Ecto neural progenitor cell (in vitro differentiated cells): ENCODE data around the gene FARP1.

Experiments used
- DNase-seq: peaks from one replicate; pipeline ENCODE4 v3.0.0-alpha.2; 2018; ENCODE audit warnings: low spot score

Gene FARP1

GRCh38 chr13:98462946-98463345 lies 320.1 kb downstream of the FARP1 start:
- no peak for DNase-seq

GRCh38 chr13:98466634-98467236 lies 323.8 kb downstream of the FARP1 start:
- peak; percentile 79 for DNase-seq

- DNase-seq, result no peak
Observed at GRCh38 chr13:98467263-98467985, 324.5 kb downstream of the FARP1 start.

- DNase-seq, result no peak
Observed at GRCh38 chr13:98468361-98468760, 325.5 kb downstream of the FARP1 start.

GRCh38 chr13:98468929-98469328 lies 326.0 kb downstream of the FARP1 start:
- DNase-seq, result no peak

GRCh38 chr13:98470920-98471319 lies 328.0 kb downstream of the FARP1 start:
- no peak for DNase-seq

- DNase-seq, result no peak
Observed at GRCh38 chr13:98471934-98472333, 329.0 kb downstream of the FARP1 start.

GRCh38 chr13:98473135-98473787 lies 330.4 kb downstream of the FARP1 start:
- no peak for DNase-seq

- no peak for DNase-seq
Observed at GRCh38 chr13:98473788-98474144, 330.9 kb downstream of the FARP1 start.

GRCh38 chr13:98474292-98474691 lies 331.4 kb downstream of the FARP1 start:
- DNase-seq, result no peak

GRCh38 chr13:98474761-98475160 lies 331.9 kb downstream of the FARP1 start:
- DNase-seq, result no peak

- DNase-seq, result peak; percentile 86
Observed at GRCh38 chr13:98475522-98475921, 332.6 kb downstream of the FARP1 start.

GRCh38 chr13:98476106-98476505 lies 333.2 kb downstream of the FARP1 start:
- DNase-seq, result no peak

- DNase-seq, result no peak
Observed at GRCh38 chr13:98476538-98476966, 333.7 kb downstream of the FARP1 start.

GRCh38 chr13:98478189-98479129 lies 335.6 kb downstream of the FARP1 start:
- no peak for DNase-seq

- DNase-seq, result no peak
Observed at GRCh38 chr13:98479496-98480003, 336.7 kb downstream of the FARP1 start.

GRCh38 chr13:98480915-98481877 lies 338.3 kb downstream of the FARP1 start:
- DNase-seq, result no peak

- DNase-seq, result no peak
Observed at GRCh38 chr13:98482476-98483444, 339.9 kb downstream of the FARP1 start.

- no peak for DNase-seq
Observed at GRCh38 chr13:98483601-98484288, 340.9 kb downstream of the FARP1 start.
